ENCODE results near the gene OR8B8.

The OR8B8 gene

GRCh38 chr11:124481365-124482323 lies 36.1 kb upstream of the OR8B8 start:
- Histone ChIP-seq H3K79me2 (ENCODE audit: insufficient read depth, low read depth) (no peaks in the 10 kb centered on the region), H4K20me1 (ENCODE audit: insufficient read depth) (no peaks in the 10 kb centered on the region), H3K4me3 (IDR thresholded peaks at IDR 0.05; ENCODE audit: insufficient read depth, low read depth, low read length) (no peak overlapping the region), H3K9ac (peak overlapping the region; percentile 42; the same call in 1 of the 2 replicates), H3K27ac (peak overlapping the region; percentile 55; the same call in 1 of the 2 replicates), H3K4me2 (peak overlapping the region; percentile 45; the same call in 1 of the 2 replicates), H3K4me1 (ENCODE audit: low read depth, poor library complexity, severe bottlenecking) (peaks cover 9% of the 10 kb centered on the region), H3K27me3 (ENCODE audit: insufficient read depth, low read depth) (no peaks in the 10 kb centered on the region), H3K36me3 (ENCODE audit: insufficient read depth) (no peaks in the 10 kb centered on the region), H2AFZ (ENCODE audit: low read depth) (peak overlapping the region; percentile 49)
- TF ChIP-seq CTCF (conservative IDR thresholded peaks at IDR 0.05; ENCODE audit: low read depth, low read length): no peak

DNA sequence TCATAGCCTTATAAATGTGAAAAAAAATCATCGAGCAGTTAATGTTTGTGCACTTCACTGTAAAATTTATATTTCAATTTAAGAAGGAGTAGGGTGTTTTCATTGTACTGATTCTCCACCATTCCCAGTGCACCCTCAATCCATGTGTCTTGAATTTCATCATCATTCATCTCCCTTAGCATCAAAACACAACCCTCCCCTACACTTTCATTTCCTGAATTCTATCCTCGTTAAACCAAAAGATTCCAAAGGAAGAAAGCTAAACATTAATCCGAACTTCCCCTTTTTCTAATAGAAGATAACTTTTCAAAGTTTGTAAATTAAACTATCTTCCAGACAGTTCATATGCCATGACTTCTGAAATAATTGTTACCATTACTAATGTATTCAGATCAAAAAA lies 34.1 kb upstream of the OR8B8 start:
- no peaks in the 10 kb centered on the region for H3K79me2 ChIP-seq (ENCODE audit: insufficient read depth, low read depth)
- no peak overlapping the region for H3K4me3 ChIP-seq (IDR thresholded peaks at IDR 0.05; ENCODE audit: insufficient read depth, low read depth, low read length)
- H3K4me1 ChIP-seq (ENCODE audit: low read depth, poor library complexity, severe bottlenecking): peaks cover 9% of the 10 kb centered on the region
- no peaks in the 10 kb centered on the region for H3K36me3 ChIP-seq (ENCODE audit: insufficient read depth)
- no peak for TF ChIP-seq CTCF (conservative IDR thresholded peaks at IDR 0.05; ENCODE audit: low read depth, low read length)
- H3K27me3 ChIP-seq (ENCODE audit: insufficient read depth, low read depth): no peaks in the 10 kb centered on the region
- no peak overlapping the region for H3K27ac ChIP-seq
- H3K9ac ChIP-seq: no peak overlapping the region
- no peak overlapping the region for H2AFZ ChIP-seq (ENCODE audit: low read depth)
- H3K4me2 ChIP-seq: no peak overlapping the region
- H4K20me1 ChIP-seq (ENCODE audit: insufficient read depth): no peaks in the 10 kb centered on the region

DNA sequence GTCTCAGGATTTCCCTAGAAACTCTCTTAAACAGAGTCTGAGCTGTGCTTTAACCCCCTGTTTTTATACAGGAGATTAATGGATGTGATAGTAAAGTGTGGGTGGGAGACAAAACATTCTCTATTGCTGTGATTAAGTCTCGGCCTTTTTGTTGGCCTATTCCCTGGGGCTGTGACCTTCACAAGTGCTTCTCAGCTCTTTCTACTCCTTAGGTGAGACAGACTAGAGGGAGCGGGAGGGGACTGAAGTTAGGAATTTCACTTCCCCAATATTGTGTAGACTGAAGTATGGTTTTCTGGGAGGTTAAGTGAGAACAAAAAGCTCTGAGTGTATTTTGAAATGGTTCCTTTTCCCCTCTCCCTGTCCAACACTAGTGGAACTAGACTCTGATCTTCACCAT lies 29.8 kb upstream of the OR8B8 start:
- H3K9ac ChIP-seq: no peak overlapping the region
- no peaks in the 10 kb centered on the region for H3K79me2 ChIP-seq (ENCODE audit: insufficient read depth, low read depth)
- H3K4me2 ChIP-seq: no peak overlapping the region
- no peak overlapping the region for H3K27ac ChIP-seq
- TF ChIP-seq CTCF (conservative IDR thresholded peaks at IDR 0.05; ENCODE audit: low read depth, low read length): no peak
- H3K27me3 ChIP-seq (ENCODE audit: insufficient read depth, low read depth): no peaks in the 10 kb centered on the region
- H4K20me1 ChIP-seq (ENCODE audit: insufficient read depth): no peaks in the 10 kb centered on the region
- no peaks in the 10 kb centered on the region for H3K36me3 ChIP-seq (ENCODE audit: insufficient read depth)
- H3K4me1 ChIP-seq (ENCODE audit: low read depth, poor library complexity, severe bottlenecking): peaks cover under 1% of the 10 kb centered on the region
- no peak overlapping the region for H2AFZ ChIP-seq (ENCODE audit: low read depth)
- no peak overlapping the region for H3K4me3 ChIP-seq (IDR thresholded peaks at IDR 0.05; ENCODE audit: insufficient read depth, low read depth, low read length)

DNA sequence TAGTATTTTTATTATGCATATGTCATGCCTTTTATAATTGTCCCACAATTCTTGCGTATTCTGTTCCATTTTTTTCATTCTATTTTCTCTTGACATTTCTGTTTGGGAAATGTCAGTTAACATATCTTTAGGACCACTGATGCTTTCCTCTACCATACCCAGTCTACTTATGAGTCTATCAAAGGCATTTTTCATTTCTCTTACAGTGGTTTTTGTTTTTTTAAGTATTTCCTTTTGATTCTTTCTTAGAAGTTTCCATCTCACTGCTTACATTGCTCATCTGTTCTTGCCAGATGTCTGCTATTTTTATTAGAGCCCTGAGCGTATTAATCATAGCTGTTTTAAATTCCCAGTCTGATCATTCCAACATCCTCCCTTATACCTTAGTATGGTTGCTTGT lies 29.3 kb upstream of the OR8B8 start:
- TF ChIP-seq CTCF (conservative IDR thresholded peaks at IDR 0.05; ENCODE audit: low read depth, low read length): no peak
- no peak overlapping the region for H3K4me2 ChIP-seq
- H3K27ac ChIP-seq: no peak overlapping the region
- H4K20me1 ChIP-seq (ENCODE audit: insufficient read depth): no peaks in the 10 kb centered on the region
- H2AFZ ChIP-seq (ENCODE audit: low read depth): no peak overlapping the region
- H3K36me3 ChIP-seq (ENCODE audit: insufficient read depth): no peaks in the 10 kb centered on the region
- no peaks in the 10 kb centered on the region for H3K79me2 ChIP-seq (ENCODE audit: insufficient read depth, low read depth)
- H3K4me1 ChIP-seq (ENCODE audit: low read depth, poor library complexity, severe bottlenecking): no peaks in the 10 kb centered on the region
- no peak overlapping the region for H3K9ac ChIP-seq
- no peaks in the 10 kb centered on the region for H3K27me3 ChIP-seq (ENCODE audit: insufficient read depth, low read depth)
- no peak overlapping the region for H3K4me3 ChIP-seq (IDR thresholded peaks at IDR 0.05; ENCODE audit: insufficient read depth, low read depth, low read length)

Measured in KMS-11 (cell line).